KMS-11 (cell line): ENCODE data around the gene BPIFA3.

ENCODE experiments used
- H2AFZ ChIP-seq: fragments of 200-600 bp; sonication (generic); 2 replicates; pipeline ENCODE4 v1.6.1; 2016; ENCODE audit warnings: antibody characterized with exemption, mixed run types, low read depth
- H3K27ac ChIP-seq: fragments of 200-600 bp; sonication (generic); 2 replicates; pipeline ENCODE4 v1.6.1; 2016; ENCODE audit warnings: mild to moderate bottlenecking, mixed run types
- H3K27me3 ChIP-seq: fragments of 200-600 bp; sonication (generic); 2 replicates; pipeline ENCODE4 v1.6.1; 2017; ENCODE audit warnings: mild to moderate bottlenecking, low read depth, mixed run types, moderate library complexity; ENCODE audit not compliant: insufficient read depth
- H3K36me3 ChIP-seq: fragments of 200-600 bp; sonication (generic); 2 replicates; pipeline ENCODE4 v1.6.1; 2017; ENCODE audit warnings: mild to moderate bottlenecking, mixed run types; ENCODE audit not compliant: insufficient read depth
- H3K4me1 ChIP-seq: fragments of 200-600 bp; sonication (generic); 2 replicates; pipeline ENCODE4 v1.6.1; 2016; ENCODE audit warnings: mild to moderate bottlenecking, low read depth, mixed run types; ENCODE audit not compliant: poor library complexity, severe bottlenecking
- H3K4me2 ChIP-seq: fragments of 200-600 bp; sonication (generic); 2 replicates; pipeline ENCODE4 v1.7.0; 2016; ENCODE audit warnings: mild to moderate bottlenecking, mixed run types
- H3K4me3 ChIP-seq: fragments of 200-600 bp; sonication (generic); IDR thresholded peaks from 2 replicates; pipeline ENCODE4 v1.6.1; 2017; ENCODE audit warnings: low read depth, low read length, mixed read lengths; ENCODE audit not compliant: insufficient read depth
- H3K79me2 ChIP-seq: fragments of 200-600 bp; sonication (generic); 2 replicates; pipeline ENCODE4 v1.6.1; 2016; ENCODE audit warnings: low read depth, mixed run types; ENCODE audit not compliant: insufficient read depth
- H3K9ac ChIP-seq: fragments of 200-600 bp; sonication (generic); 2 replicates; pipeline ENCODE4 v1.6.1; 2016; ENCODE audit warnings: mild to moderate bottlenecking, mixed run types
- H4K20me1 ChIP-seq: fragments of 200-600 bp; sonication (generic); 2 replicates; pipeline ENCODE4 v1.6.1; 2016; ENCODE audit warnings: mild to moderate bottlenecking, mixed run types; ENCODE audit not compliant: insufficient read depth
- CTCF ChIP-seq: fragments of 200-600 bp; sonication (generic); conservative IDR thresholded peaks from 2 replicates; pipeline ENCODE4 v1.6.1; 2017; ENCODE audit warnings: low read depth, mild to moderate bottlenecking, antibody characterized with exemption, low read length, moderate library complexity, mixed read lengths

BPIFA3 gene

GRCh38 chr20:33175123-33175522 lies 42.0 kb upstream of the BPIFA3 start:
- no peaks in the 10 kb centered on the region for H3K4me1 ChIP-seq
- no peak overlapping the region for H3K4me2 ChIP-seq
- H2AFZ ChIP-seq = no peak overlapping the region
- no peak for TF ChIP-seq CTCF
- H3K4me3 ChIP-seq = no peak overlapping the region
- no peaks in the 10 kb centered on the region for H4K20me1 ChIP-seq
- no peaks in the 10 kb centered on the region for H3K27me3 ChIP-seq
- no peak overlapping the region for H3K9ac ChIP-seq
- H3K27ac ChIP-seq = no peak overlapping the region
- H3K36me3 ChIP-seq = no peaks in the 10 kb centered on the region
- no peaks in the 10 kb centered on the region for H3K79me2 ChIP-seq

- no peaks in the 10 kb centered on the region for H3K79me2 ChIP-seq
- no peaks in the 10 kb centered on the region for H3K27me3 ChIP-seq
- TF ChIP-seq CTCF = no peak
- no peaks in the 10 kb centered on the region for H3K4me1 ChIP-seq
- no peak overlapping the region for H3K27ac ChIP-seq
- no peak overlapping the region for H3K9ac ChIP-seq
- H2AFZ ChIP-seq = no peak overlapping the region
- H3K4me2 ChIP-seq = no peak overlapping the region
- H3K4me3 ChIP-seq = no peak overlapping the region
- H3K36me3 ChIP-seq = no peaks in the 10 kb centered on the region
- H4K20me1 ChIP-seq = no peaks in the 10 kb centered on the region
These were observed 41.1 kb upstream of the BPIFA3 start for GRCh38 chr20:33176101-33176500.

GRCh38 chr20:33177866-33178265 lies 39.3 kb upstream of the BPIFA3 start:
- Histone ChIP-seq H3K4me1 (no peaks in the 10 kb centered on the region), H3K79me2 (no peaks in the 10 kb centered on the region), H4K20me1 (no peaks in the 10 kb centered on the region), H3K9ac (no peak overlapping the region), H2AFZ (no peak overlapping the region), H3K27me3 (no peaks in the 10 kb centered on the region), H3K4me2 (no peak overlapping the region), H3K4me3 (no peak overlapping the region), H3K27ac (no peak overlapping the region), H3K36me3 (no peaks in the 10 kb centered on the region)
- no peak for TF ChIP-seq CTCF

GRCh38 chr20:33178726-33179125 lies 38.4 kb upstream of the BPIFA3 start:
- Histone ChIP-seq H3K79me2 (no peaks in the 10 kb centered on the region), H3K9ac (no peak overlapping the region), H2AFZ (no peak overlapping the region), H3K27ac (no peak overlapping the region), H3K36me3 (no peaks in the 10 kb centered on the region), H3K4me2 (no peak overlapping the region), H3K4me3 (no peak overlapping the region), H4K20me1 (no peaks in the 10 kb centered on the region), H3K27me3 (no peaks in the 10 kb centered on the region), H3K4me1 (no peaks in the 10 kb centered on the region)
- TF ChIP-seq CTCF = no peak
